Stimulated activated CD4-positive, alpha-beta T cell treated with anti-CD3 and anti-CD28 coated beads, Interleukin-1b, Interleukin-23, amount 100 ng/mL, for 24 hours (primary cell): ENCODE results near the gene HYKK.
"Not testable (repeated sequence)": the region's sequence is repeated elsewhere in the genome, so short reads cannot be mapped to it uniquely, and the experiment has no call there.

Experiments used
- DNase-seq, 4 experiments: peaks; one replicate each; pipeline ENCODE4 v3.0.0-alpha.2; 2020; ENCODE audit warnings: low read depth in 4 of 4, low spot score in 1 of 4

Gene HYKK

GRCh38 chr15:78540141-78540870 is 32.9 kb downstream of the HYKK start, which contains the start of gene PSMA4:
TSS of gene PSMA4 (plus strand) at chr15:78540444. CDS start at chr15:78541928, 1,484 bp downstream.
- DNase-seq = peak; percentile 87 to 95 (median 94)

GRCh38 chr15:78540871-78541743 is 33.7 kb downstream of the HYKK start:
- no peak for DNase-seq

GRCh38 chr15:78541744-78542034 is 34.3 kb downstream of the HYKK start:
- DNase-seq = no peak

- DNase-seq = no peak
These were observed 35.3 kb downstream of the HYKK start for GRCh38 chr15:78542647-78543046.

GRCh38 chr15:78550194-78550593 is 42.8 kb downstream of the HYKK start:
- DNase-seq = no peak

GRCh38 chr15:78550815-78551214 is 43.4 kb downstream of the HYKK start:
- DNase-seq = no peak

GRCh38 chr15:78551902-78552301 is 44.5 kb downstream of the HYKK start:
- DNase-seq = no peak

GRCh38 chr15:78552597-78552996 is 45.2 kb downstream of the HYKK start:
- DNase-seq = no peak

GRCh38 chr15:78560201-78560600 is 52.8 kb downstream of the HYKK start:
- DNase-seq = not testable (repeated sequence)

- no peak for DNase-seq
These were observed 54.1 kb downstream of the HYKK start for GRCh38 chr15:78561490-78561889.

- DNase-seq = no peak
These were observed 55.7 kb downstream of the HYKK start for GRCh38 chr15:78563092-78563491.

GRCh38 chr15:78564743-78565096 is 57.3 kb downstream of the HYKK start:
- no peak for DNase-seq

GRCh38 chr15:78565097-78565950 is 57.9 kb downstream of the HYKK start, which contains the start of gene CHRNA5:
TSS of gene CHRNA5 (plus strand) at chr15:78565520. CDS start at chr15:78565720, 200 bp downstream.
- DNase-seq = peak in 3 of 4 experiments; percentile 58 to 89 (median 64)

GRCh38 chr15:78565951-78566774 is 58.8 kb downstream of the HYKK start:
- DNase-seq = no peak

GRCh38 chr15:78567531-78567930 is 60.2 kb downstream of the HYKK start:
- DNase-seq = no peak

GRCh38 chr15:78570710-78571109 is 63.3 kb downstream of the HYKK start:
- DNase-seq = no peak

- DNase-seq = no peak
These were observed 64.0 kb downstream of the HYKK start for GRCh38 chr15:78571382-78571781.

GRCh38 chr15:78573416-78573815 is 66.0 kb downstream of the HYKK start:
- no peak for DNase-seq

GRCh38 chr15:78574944-78575343 is 67.6 kb downstream of the HYKK start:
- no peak for DNase-seq
